A549 (cell line): ENCODE results near the gene CHST6.

ENCODE experiments used
- CEBPB ChIP-seq, 2 experiments: fragments of >200 bp in 1 of 2; sonication (Bioruptor Twin) in 1 of 2; formaldehyde crosslinking in 1 of 2; IDR thresholded peaks; 2 replicates each; pipeline ENCODE4 v1.6.1; 2012 to 2016
- NFE2L2 ChIP-seq: fragments of 150-350 bp; conservative IDR thresholded peaks from 2 replicates; pipeline ENCODE4 v1.6.1; 2014; ENCODE audit warnings: low read length
- PHF8 ChIP-seq: fragments of 200-600 bp; sonication (generic); IDR thresholded peaks from 2 replicates; pipeline ENCODE4 v1.6.1; 2016; ENCODE audit warnings: low read depth, mild to moderate bottlenecking, antibody characterized with exemption, moderate library complexity, borderline replicate concordance
- POLR2A ChIP-seq: IDR thresholded peaks from 2 replicates; pipeline ENCODE4 v1.6.1; 2012; ENCODE audit warnings: mild to moderate bottlenecking, low read length
- RAD21 ChIP-seq, 2 experiments: fragments of >200 bp in 1 of 2; sonication (Bioruptor Twin) in 1 of 2; formaldehyde crosslinking in 1 of 2; IDR thresholded peaks in 1 of 2; conservative IDR thresholded peaks in 1 of 2; 2 replicates in 1 of 2; 3 replicates in 1 of 2; pipeline ENCODE4 v1.6.1; 2012 to 2018; ENCODE audit warnings: inconsistent platforms in 1 of 2
- TF ChIP-seq, protein P1 (sequence below): IDR thresholded peaks from 2 replicates; pipeline ENCODE4 v1.6.1; 2012
- TF ChIP-seq, protein P2 (sequence below): fragments of >200 bp; sonication (Bioruptor Twin); formaldehyde crosslinking; IDR thresholded peaks from 3 replicates; pipeline ENCODE4 v1.5.1; 2016
- TF ChIP-seq, protein P3 (sequence below): fragments of 200-600 bp; sonication (generic); IDR thresholded peaks from 2 replicates; pipeline ENCODE4 v1.6.1; 2016; ENCODE audit warnings: antibody characterized with exemption, mild to moderate bottlenecking, moderate library complexity

DNA sequence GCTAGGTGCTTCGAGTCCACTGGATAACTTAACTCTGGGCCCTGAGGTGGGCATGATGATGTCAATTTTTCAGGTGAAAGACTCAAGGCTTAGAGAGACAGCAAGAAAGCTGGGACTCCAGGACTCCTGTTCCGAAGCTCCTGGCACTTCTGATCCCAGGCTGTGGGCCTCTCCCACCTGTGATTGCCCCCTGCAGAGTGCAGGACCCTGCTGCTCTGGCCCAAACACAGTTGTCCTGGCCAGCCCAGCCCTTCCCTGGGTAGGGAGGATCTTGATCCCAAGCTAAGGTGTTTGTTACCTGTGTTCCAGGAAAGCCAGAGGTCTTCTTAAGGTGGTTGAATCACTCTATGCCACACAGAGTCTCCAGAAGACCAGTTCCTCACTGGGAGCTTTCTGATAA, 37.5 kb upstream of the CHST6 start:
- TF ChIP-seq, protein P1, sequence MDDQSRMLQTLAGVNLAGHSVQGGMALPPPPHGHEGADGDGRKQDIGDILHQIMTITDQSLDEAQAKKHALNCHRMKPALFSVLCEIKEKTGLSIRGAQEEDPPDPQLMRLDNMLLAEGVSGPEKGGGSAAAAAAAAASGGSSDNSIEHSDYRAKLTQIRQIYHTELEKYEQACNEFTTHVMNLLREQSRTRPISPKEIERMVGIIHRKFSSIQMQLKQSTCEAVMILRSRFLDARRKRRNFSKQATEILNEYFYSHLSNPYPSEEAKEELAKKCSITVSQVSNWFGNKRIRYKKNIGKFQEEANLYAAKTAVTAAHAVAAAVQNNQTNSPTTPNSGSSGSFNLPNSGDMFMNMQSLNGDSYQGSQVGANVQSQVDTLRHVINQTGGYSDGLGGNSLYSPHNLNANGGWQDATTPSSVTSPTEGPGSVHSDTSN: no peak
- TF ChIP-seq POLR2A: no peak
- TF ChIP-seq, protein P2, sequence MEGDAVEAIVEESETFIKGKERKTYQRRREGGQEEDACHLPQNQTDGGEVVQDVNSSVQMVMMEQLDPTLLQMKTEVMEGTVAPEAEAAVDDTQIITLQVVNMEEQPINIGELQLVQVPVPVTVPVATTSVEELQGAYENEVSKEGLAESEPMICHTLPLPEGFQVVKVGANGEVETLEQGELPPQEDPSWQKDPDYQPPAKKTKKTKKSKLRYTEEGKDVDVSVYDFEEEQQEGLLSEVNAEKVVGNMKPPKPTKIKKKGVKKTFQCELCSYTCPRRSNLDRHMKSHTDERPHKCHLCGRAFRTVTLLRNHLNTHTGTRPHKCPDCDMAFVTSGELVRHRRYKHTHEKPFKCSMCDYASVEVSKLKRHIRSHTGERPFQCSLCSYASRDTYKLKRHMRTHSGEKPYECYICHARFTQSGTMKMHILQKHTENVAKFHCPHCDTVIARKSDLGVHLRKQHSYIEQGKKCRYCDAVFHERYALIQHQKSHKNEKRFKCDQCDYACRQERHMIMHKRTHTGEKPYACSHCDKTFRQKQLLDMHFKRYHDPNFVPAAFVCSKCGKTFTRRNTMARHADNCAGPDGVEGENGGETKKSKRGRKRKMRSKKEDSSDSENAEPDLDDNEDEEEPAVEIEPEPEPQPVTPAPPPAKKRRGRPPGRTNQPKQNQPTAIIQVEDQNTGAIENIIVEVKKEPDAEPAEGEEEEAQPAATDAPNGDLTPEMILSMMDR: no peak
- TF ChIP-seq RAD21 (conservative IDR thresholded peaks at IDR 0.05 in 1 of 2, IDR thresholded peaks at IDR 0.05 in 1 of 2): no peak
- TF ChIP-seq PHF8: no peak
- TF ChIP-seq, protein P3, sequence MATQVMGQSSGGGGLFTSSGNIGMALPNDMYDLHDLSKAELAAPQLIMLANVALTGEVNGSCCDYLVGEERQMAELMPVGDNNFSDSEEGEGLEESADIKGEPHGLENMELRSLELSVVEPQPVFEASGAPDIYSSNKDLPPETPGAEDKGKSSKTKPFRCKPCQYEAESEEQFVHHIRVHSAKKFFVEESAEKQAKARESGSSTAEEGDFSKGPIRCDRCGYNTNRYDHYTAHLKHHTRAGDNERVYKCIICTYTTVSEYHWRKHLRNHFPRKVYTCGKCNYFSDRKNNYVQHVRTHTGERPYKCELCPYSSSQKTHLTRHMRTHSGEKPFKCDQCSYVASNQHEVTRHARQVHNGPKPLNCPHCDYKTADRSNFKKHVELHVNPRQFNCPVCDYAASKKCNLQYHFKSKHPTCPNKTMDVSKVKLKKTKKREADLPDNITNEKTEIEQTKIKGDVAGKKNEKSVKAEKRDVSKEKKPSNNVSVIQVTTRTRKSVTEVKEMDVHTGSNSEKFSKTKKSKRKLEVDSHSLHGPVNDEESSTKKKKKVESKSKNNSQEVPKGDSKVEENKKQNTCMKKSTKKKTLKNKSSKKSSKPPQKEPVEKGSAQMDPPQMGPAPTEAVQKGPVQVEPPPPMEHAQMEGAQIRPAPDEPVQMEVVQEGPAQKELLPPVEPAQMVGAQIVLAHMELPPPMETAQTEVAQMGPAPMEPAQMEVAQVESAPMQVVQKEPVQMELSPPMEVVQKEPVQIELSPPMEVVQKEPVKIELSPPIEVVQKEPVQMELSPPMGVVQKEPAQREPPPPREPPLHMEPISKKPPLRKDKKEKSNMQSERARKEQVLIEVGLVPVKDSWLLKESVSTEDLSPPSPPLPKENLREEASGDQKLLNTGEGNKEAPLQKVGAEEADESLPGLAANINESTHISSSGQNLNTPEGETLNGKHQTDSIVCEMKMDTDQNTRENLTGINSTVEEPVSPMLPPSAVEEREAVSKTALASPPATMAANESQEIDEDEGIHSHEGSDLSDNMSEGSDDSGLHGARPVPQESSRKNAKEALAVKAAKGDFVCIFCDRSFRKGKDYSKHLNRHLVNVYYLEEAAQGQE: no peak
- TF ChIP-seq CEBPB (IDR thresholded peaks at IDR 0.05): no peak
- TF ChIP-seq NFE2L2: no peak
